ENCODE results near the gene UVSSA.
"Not testable (repeated sequence)": the region's sequence is repeated elsewhere in the genome, so short reads cannot be mapped to it uniquely, and the experiment has no call there.

Gene UVSSA

DNA sequence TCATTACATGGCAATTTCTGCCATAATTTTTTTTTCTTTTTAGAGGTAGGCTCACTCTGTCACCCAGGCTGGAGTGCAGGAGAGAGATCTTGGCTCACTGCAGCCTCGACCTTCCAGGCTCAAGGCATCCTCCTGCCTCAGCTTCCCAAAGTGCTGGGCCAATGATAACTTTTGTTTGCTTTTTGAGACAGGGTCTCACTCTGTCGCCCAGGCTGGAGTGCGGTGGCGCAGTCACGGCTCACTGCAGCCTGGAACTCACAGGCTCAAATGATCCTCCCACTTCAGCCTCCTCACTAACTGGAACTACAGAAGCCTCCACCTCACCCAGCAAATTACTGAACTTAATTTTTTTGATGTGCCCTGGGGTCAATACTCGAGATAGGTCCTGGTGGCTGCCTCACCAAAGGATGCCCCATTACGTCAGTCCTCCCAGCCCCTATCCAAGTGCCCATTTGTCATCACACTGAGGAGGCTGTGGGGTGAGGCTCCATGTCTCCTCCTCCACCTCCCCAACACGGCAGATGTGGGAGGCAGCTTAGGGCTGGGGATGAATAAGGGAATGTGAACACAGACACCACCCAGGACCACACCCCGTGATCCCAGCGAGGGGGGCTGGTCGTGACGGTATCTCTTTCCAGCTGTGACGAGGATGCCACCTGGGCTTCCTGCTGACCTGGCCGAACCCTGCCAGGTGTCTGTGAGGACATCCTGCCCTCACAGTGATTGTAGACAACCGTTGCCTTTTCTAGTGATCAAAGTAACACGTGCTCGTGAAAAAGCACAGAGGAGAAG lies 71.7 kb downstream of the UVSSA start:
- DNase-seq (ENCODE audit: insufficient read length, low spot score) (peak; percentile 8), FAIRE-seq (no peak)
- TF ChIP-seq, protein P1, sequence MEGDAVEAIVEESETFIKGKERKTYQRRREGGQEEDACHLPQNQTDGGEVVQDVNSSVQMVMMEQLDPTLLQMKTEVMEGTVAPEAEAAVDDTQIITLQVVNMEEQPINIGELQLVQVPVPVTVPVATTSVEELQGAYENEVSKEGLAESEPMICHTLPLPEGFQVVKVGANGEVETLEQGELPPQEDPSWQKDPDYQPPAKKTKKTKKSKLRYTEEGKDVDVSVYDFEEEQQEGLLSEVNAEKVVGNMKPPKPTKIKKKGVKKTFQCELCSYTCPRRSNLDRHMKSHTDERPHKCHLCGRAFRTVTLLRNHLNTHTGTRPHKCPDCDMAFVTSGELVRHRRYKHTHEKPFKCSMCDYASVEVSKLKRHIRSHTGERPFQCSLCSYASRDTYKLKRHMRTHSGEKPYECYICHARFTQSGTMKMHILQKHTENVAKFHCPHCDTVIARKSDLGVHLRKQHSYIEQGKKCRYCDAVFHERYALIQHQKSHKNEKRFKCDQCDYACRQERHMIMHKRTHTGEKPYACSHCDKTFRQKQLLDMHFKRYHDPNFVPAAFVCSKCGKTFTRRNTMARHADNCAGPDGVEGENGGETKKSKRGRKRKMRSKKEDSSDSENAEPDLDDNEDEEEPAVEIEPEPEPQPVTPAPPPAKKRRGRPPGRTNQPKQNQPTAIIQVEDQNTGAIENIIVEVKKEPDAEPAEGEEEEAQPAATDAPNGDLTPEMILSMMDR (IDR thresholded peaks at IDR 0.05; ENCODE audit: insufficient read depth, missing control alignments): no peak

DNA sequence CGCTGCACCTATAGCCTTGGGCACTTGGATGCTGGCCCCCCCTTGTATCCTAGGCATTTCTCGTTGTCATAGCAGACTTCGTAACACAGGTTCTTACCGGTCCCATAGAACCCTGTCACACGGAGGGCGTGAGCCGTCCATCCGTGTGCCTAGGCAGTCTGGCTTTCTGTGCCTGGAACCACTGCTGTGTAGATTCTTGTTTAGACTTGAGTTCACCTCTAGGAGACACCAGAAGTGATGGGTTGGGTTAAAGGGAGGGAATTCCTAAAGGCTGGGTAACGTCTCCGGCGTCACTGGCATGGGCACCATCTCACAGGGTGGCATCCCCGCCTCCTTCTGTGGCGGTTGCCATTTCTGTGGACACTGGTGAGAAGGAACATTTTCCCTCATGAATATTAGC lies 72.7 kb downstream of the UVSSA start:
- TF ChIP-seq, protein P1 (IDR thresholded peaks at IDR 0.05; ENCODE audit: insufficient read depth, missing control alignments): no peak
- no peak for FAIRE-seq
- DNase-seq (ENCODE audit: insufficient read length, low spot score): no peak

- no peak for DNase-seq (ENCODE audit: insufficient read length, low spot score)
- FAIRE-seq: no peak
- TF ChIP-seq, protein P1 (IDR thresholded peaks at IDR 0.05; ENCODE audit: insufficient read depth, missing control alignments): no peak
Measured at GRCh38 chr4:1421657-1422056, 74.6 kb downstream of the UVSSA start.

GRCh38 chr4:1427010-1427409 lies 80.0 kb downstream of the UVSSA start:
- TF ChIP-seq, protein P1 (IDR thresholded peaks at IDR 0.05; ENCODE audit: insufficient read depth, missing control alignments): no peak
- FAIRE-seq: no peak
- no peak for DNase-seq (ENCODE audit: insufficient read length, low spot score)

- FAIRE-seq; DNase-seq (ENCODE audit: insufficient read length, low spot score): not testable (repeated sequence)
Measured at GRCh38 chr4:1443688-1444172, 96.7 kb downstream of the UVSSA start.

Data from D721Med (cell line).